Activated naive CD8-positive, alpha-beta T cell (primary cell): ENCODE measurements around the gene SPARCL1.
"Not testable (repeated sequence)": the region's sequence is repeated elsewhere in the genome, so short reads cannot be mapped to it uniquely, and the experiment has no call there.

ENCODE experiments used
- H3K27ac Mint-ChIP-seq: one replicate; pipeline ENCODE4 v1.8.0; 2021; ENCODE audit warnings: mixed read lengths
- H3K27me3 Mint-ChIP-seq: one replicate; pipeline ENCODE4 v1.8.0; 2021; ENCODE audit warnings: mixed read lengths
- H3K36me3 Mint-ChIP-seq: one replicate; pipeline ENCODE4 v1.8.0; 2021; ENCODE audit warnings: mixed read lengths
- H3K4me1 Mint-ChIP-seq: one replicate; pipeline ENCODE4 v1.8.0; 2021; ENCODE audit warnings: low read depth, mixed read lengths
- H3K4me3 Mint-ChIP-seq: one replicate; pipeline ENCODE4 v1.8.0; 2021; ENCODE audit warnings: mild to moderate bottlenecking, mixed read lengths
- H3K9me3 Mint-ChIP-seq: one replicate; pipeline ENCODE4 v1.8.0; 2021; ENCODE audit warnings: low read depth, mixed read lengths

The SPARCL1 gene

GRCh38 chr4:87461281-87461700 lies 67.9 kb downstream of the SPARCL1 start:
- H3K4me3 Mint-ChIP-seq = no peak overlapping the region
- H3K27ac Mint-ChIP-seq = no peak overlapping the region
- H3K27me3 Mint-ChIP-seq = no peaks in the 10 kb centered on the region
- no peaks in the 10 kb centered on the region for H3K9me3 Mint-ChIP-seq
- no peaks in the 10 kb centered on the region for H3K4me1 Mint-ChIP-seq
- peaks cover 15% of the 10 kb centered on the region for H3K36me3 Mint-ChIP-seq

- Mint-ChIP-seq H3K27ac (no peak overlapping the region), H3K36me3 (peaks cover 18% of the 10 kb centered on the region), H3K4me1 (no peaks in the 10 kb centered on the region), H3K4me3 (no peak overlapping the region), H3K9me3 (no peaks in the 10 kb centered on the region), H3K27me3 (no peaks in the 10 kb centered on the region)
Observed at GRCh38 chr4:87458913-87459312, 70.3 kb downstream of the SPARCL1 start.

DNA sequence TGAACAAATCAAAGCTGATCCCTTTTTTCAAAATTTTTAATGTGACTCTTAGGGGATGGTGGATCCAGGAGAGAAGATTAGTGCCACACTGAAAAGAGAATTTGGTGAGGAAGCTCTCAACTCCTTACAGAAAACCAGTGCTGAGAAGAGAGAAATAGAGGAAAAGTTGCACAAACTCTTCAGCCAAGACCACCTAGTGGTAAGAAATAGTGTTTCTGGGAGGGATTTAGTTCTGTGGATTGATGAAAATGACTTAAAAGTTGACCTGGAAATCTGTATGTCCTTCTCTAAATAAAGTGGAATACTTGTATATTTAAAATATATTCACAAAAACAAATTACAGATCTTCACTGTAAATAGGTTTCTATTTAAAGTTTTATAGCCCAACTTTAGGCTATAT lies 77.6 kb downstream of the SPARCL1 start:
- no peaks in the 10 kb centered on the region for H3K27me3 Mint-ChIP-seq
- no peak overlapping the region for H3K4me3 Mint-ChIP-seq
- H3K4me1 Mint-ChIP-seq = no peaks in the 10 kb centered on the region
- no peaks in the 10 kb centered on the region for H3K9me3 Mint-ChIP-seq
- H3K27ac Mint-ChIP-seq = no peak overlapping the region
- peaks cover 16% of the 10 kb centered on the region for H3K36me3 Mint-ChIP-seq

DNA sequence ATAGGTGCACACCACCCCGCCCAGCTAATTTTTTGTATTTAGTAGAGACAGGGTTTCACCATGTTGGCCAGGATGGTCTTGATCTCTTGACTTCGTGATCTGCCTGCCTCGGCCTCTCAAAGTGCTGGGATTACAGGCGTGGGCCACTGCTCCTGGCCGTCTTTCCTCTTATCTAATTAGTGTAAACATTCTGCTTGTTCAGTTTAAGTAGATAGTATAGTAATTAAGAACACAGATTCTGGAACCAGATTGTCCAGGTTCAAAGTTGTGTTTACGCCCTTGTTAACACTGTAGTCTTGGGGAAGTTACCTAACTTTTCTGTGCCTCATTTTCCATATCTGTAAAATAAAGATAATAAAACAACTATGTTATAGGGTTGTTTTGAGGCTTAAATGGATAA lies 82.8 kb downstream of the SPARCL1 start:
- peaks cover 25% of the 10 kb centered on the region for H3K36me3 Mint-ChIP-seq
- H3K9me3 Mint-ChIP-seq, H3K4me1 Mint-ChIP-seq, H3K27me3 Mint-ChIP-seq, H3K4me3 Mint-ChIP-seq, H3K27ac Mint-ChIP-seq: not testable (repeated sequence)

DNA sequence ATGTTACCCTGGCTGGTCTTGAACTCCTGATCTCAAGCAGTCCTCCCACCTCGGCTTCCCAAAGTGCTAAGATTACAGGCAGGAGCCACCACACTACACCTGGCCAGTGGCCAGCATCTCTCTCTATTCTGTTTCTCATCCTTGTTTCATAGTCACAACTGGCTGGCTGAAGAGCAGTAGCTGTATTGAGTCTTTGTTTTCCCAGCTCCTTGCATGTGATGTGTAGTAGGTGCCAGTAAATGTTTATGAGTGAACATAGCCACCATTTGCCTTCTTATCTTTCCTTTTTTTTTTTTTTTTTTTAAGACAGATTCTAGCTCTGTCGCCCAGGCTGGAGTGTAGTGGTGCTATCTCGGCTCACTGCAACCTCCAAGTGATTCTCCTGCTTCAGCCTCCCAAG lies 83.2 kb downstream of the SPARCL1 start:
- H3K4me3 Mint-ChIP-seq = no peak overlapping the region
- H3K4me1 Mint-ChIP-seq = no peaks in the 10 kb centered on the region
- no peaks in the 10 kb centered on the region for H3K9me3 Mint-ChIP-seq
- peaks cover 22% of the 10 kb centered on the region for H3K36me3 Mint-ChIP-seq
- no peak overlapping the region for H3K27ac Mint-ChIP-seq
- H3K27me3 Mint-ChIP-seq = no peaks in the 10 kb centered on the region

DNA sequence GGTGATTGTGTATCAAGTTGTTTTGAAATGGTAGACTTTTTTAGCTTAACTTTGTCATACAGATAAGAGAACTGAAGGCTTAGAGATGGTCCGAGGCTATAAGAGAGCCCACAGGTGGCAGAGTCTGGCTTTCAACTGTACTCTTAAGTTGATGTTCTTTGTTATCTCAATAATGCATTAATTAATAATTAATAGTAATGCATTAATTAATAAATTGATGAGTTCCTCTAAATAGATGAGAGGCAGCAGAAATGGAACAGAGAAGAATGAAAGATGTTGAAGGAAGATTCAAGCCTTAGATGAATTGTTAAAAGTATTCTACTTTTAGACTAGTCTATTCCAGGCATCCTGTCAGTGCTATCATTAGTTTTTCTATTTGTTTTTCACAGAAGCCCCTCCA lies 84.4 kb downstream of the SPARCL1 start:
- no peaks in the 10 kb centered on the region for H3K9me3 Mint-ChIP-seq
- H3K27ac Mint-ChIP-seq = no peak overlapping the region
- H3K27me3 Mint-ChIP-seq = no peaks in the 10 kb centered on the region
- H3K4me3 Mint-ChIP-seq = no peak overlapping the region
- no peaks in the 10 kb centered on the region for H3K4me1 Mint-ChIP-seq
- peaks cover 19% of the 10 kb centered on the region for H3K36me3 Mint-ChIP-seq

DNA sequence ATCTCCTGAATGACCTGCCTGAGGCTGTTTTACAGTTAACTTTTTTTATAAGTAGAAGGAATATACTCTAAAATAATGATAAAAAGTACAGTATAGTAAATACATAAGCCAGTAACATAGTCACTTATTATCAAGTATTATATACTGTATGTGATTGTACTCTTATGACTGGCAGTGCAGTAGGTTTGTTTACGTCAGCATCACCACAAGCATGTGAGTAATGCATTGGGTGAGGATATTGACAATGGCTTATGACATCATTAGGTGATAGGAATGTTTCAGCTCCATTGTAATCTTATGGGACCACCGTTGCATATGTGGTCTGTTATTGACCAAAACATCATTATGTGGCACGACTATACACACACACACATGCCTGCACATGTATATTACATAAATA lies 86.3 kb downstream of the SPARCL1 start:
- no peaks in the 10 kb centered on the region for H3K4me1 Mint-ChIP-seq
- no peaks in the 10 kb centered on the region for H3K9me3 Mint-ChIP-seq
- H3K27ac Mint-ChIP-seq = no peak overlapping the region
- no peaks in the 10 kb centered on the region for H3K27me3 Mint-ChIP-seq
- H3K4me3 Mint-ChIP-seq = no peak overlapping the region
- H3K36me3 Mint-ChIP-seq = peaks cover 23% of the 10 kb centered on the region

DNA sequence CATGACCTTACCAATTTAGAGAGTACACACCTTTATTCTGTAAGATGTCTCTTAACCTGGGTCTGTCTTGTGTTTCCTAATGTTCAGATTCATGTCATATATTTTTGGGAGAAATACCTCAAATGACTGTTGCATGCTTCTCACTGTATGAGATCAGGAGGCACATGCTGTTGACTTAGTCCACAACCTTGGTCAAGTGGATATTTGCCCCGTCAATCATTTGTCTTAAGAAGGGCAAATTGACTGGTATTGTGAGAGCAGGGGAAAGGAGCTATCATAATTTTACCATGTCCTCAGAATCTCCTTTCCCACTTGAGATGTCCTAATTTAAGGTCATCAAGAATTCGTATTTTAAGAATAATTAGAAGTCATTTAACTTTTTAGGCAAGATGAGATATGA lies 95.8 kb downstream of the SPARCL1 start:
- Mint-ChIP-seq H3K36me3 (peaks cover 10% of the 10 kb centered on the region), H3K4me1 (peaks cover 40% of the 10 kb centered on the region), H3K9me3 (no peaks in the 10 kb centered on the region), H3K4me3 (no peak overlapping the region), H3K27me3 (no peaks in the 10 kb centered on the region), H3K27ac (no peak overlapping the region)

DNA sequence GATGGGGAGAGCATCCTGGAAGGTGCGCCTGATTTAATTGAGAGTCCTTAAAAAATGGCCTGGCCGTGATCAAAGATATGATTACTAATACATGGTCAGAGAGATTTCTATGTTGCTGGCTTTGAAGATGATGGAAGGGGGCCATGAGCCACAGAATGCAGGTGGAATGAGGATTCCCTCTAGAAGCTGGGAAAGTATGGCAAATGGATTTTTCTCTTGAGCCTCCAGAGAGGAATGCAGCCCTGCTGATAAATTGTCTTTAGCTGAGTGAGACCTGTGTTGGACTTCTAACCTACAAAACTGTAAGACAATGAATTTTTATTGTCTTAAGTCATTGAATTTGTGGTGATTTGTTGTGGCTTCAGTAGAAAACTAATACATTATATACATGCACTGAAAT lies 99.1 kb downstream of the SPARCL1 start:
- Mint-ChIP-seq H3K9me3 (no peaks in the 10 kb centered on the region), H3K4me3 (no peak overlapping the region), H3K27ac (peak overlapping the region; percentile 2), H3K36me3 (peaks cover 3% of the 10 kb centered on the region), H3K4me1 (peaks cover 55% of the 10 kb centered on the region), H3K27me3 (no peaks in the 10 kb centered on the region)

DNA sequence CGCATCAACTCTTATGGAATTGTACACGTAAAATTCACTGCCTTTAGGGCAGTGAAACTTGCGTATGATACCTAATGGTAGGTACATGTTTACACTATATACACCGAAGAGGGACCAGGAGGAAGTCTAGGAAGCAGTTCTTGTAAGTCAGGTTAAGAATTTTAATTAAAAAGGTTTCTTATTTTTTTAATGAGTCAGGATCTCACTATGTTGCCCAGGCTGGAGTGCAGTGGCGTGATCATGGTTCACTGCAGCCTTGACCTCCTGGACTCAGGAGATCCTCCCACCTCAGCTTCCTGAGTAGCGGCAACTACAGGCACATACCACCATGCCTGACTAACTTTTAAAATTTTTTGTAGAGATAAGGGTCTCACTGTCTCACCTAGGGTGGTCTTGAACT lies 100.2 kb downstream of the SPARCL1 start:
- Mint-ChIP-seq H3K27me3 (no peaks in the 10 kb centered on the region), H3K27ac (no peak overlapping the region), H3K4me1 (peaks cover 60% of the 10 kb centered on the region)

GRCh38 chr4:87427518-87427868 lies 101.7 kb downstream of the SPARCL1 start:
- H3K9me3 Mint-ChIP-seq = no peaks in the 10 kb centered on the region
- H3K4me1 Mint-ChIP-seq = peaks cover 61% of the 10 kb centered on the region
- H3K4me3 Mint-ChIP-seq = no peak overlapping the region
- no peaks in the 10 kb centered on the region for H3K36me3 Mint-ChIP-seq
- no peaks in the 10 kb centered on the region for H3K27me3 Mint-ChIP-seq
- no peak overlapping the region for H3K27ac Mint-ChIP-seq

More for the DNA sequence above, 100.2 kb downstream of the SPARCL1 start:
- Mint-ChIP-seq H3K4me3 (no peak overlapping the region), H3K9me3 (no peaks in the 10 kb centered on the region), H3K36me3 (peaks cover 3% of the 10 kb centered on the region)

GRCh38 chr4:87426865-87427517 lies 102.2 kb downstream of the SPARCL1 start:
- Mint-ChIP-seq H3K9me3 (no peaks in the 10 kb centered on the region), H3K4me1 (peaks cover 61% of the 10 kb centered on the region), H3K27me3 (no peaks in the 10 kb centered on the region)

GRCh38 chr4:87425711-87426110 lies 103.5 kb downstream of the SPARCL1 start:
- no peaks in the 10 kb centered on the region for H3K36me3 Mint-ChIP-seq
- H3K27me3 Mint-ChIP-seq = no peaks in the 10 kb centered on the region
- H3K4me3 Mint-ChIP-seq = no peak overlapping the region
- peaks cover 60% of the 10 kb centered on the region for H3K4me1 Mint-ChIP-seq
- H3K9me3 Mint-ChIP-seq = no peaks in the 10 kb centered on the region
- peak overlapping the region; percentile 17 for H3K27ac Mint-ChIP-seq

More at GRCh38 chr4:87426865-87427517, 102.2 kb downstream of the SPARCL1 start:
- H3K4me3 Mint-ChIP-seq = no peak overlapping the region
- H3K27ac Mint-ChIP-seq = no peak overlapping the region
- no peaks in the 10 kb centered on the region for H3K36me3 Mint-ChIP-seq

GRCh38 chr4:87424099-87424543 lies 105.1 kb downstream of the SPARCL1 start:
- not testable (repeated sequence) for H3K27ac Mint-ChIP-seq, H3K9me3 Mint-ChIP-seq, H3K36me3 Mint-ChIP-seq, H3K27me3 Mint-ChIP-seq
- peak overlapping the region; percentile 100 for H3K4me3 Mint-ChIP-seq
- peaks cover 46% of the 10 kb centered on the region for H3K4me1 Mint-ChIP-seq
